Trophoblast cell (in vitro differentiated cells and primary cell): ENCODE data around the gene C1QTNF7.

Experiments
- DNase-seq, 2 donors: peaks; one replicate each; pipeline ENCODE4 v3.0.0-alpha.2; 2016
- H2AFZ ChIP-seq: 2 replicates; pipeline ENCODE4 v1.6.1; 2013; ENCODE audit warnings: low read length, moderate library complexity, mild to moderate bottlenecking; ENCODE audit not compliant: insufficient read depth, poor library complexity
- H2AK5ac ChIP-seq: 2 replicates; pipeline ENCODE4 v1.6.1; 2013; ENCODE audit warnings: mild to moderate bottlenecking, low read length
- H2BK120ac ChIP-seq: 2 replicates; pipeline ENCODE4 v1.6.1; 2013; ENCODE audit warnings: low read length, mild to moderate bottlenecking, moderate library complexity; ENCODE audit not compliant: insufficient read depth, poor library complexity
- H2BK12ac ChIP-seq: 2 replicates; pipeline ENCODE4 v1.6.1; 2013; ENCODE audit warnings: mild to moderate bottlenecking, low read length, moderate library complexity
- H2BK5ac ChIP-seq: 2 replicates; pipeline ENCODE4 v1.6.1; 2013; ENCODE audit warnings: low read length, low read depth, moderate library complexity, mild to moderate bottlenecking; ENCODE audit not compliant: poor library complexity
- H3K14ac ChIP-seq: 2 replicates; pipeline ENCODE4 v1.6.1; 2013; ENCODE audit warnings: mild to moderate bottlenecking, low read length
- H3K18ac ChIP-seq: 2 replicates; pipeline ENCODE4 v1.6.1; 2013; ENCODE audit warnings: mild to moderate bottlenecking, low read length
- H3K23ac ChIP-seq: 2 replicates; pipeline ENCODE4 v1.6.1; 2013; ENCODE audit warnings: low read length
- H3K27ac ChIP-seq: 2 replicates; pipeline ENCODE4 v1.5.1; 2013; ENCODE audit warnings: low read depth, mild to moderate bottlenecking, inconsistent platforms, low read length, moderate library complexity
- H3K27me3 ChIP-seq: 2 replicates; pipeline ENCODE4 v1.6.1; 2013; ENCODE audit warnings: inconsistent platforms, mild to moderate bottlenecking, low read length, moderate library complexity; ENCODE audit not compliant: insufficient read depth
- H3K36me3 ChIP-seq, 2 experiments: 1 replicate in 1 of 2; 2 replicates in 1 of 2; pipeline ENCODE4 v1.6.1; 2013; ENCODE audit warnings: low read length in 2 of 2, mild to moderate bottlenecking in 2 of 2, moderate library complexity in 1 of 2; ENCODE audit not compliant: insufficient read depth in 2 of 2, control insufficient read depth in 1 of 2
- H3K4ac ChIP-seq: 2 replicates; pipeline ENCODE4 v1.6.1; 2013; ENCODE audit warnings: low read depth, mild to moderate bottlenecking, low read length, moderate library complexity
- H3K4me1 ChIP-seq, 2 experiments: 1 replicate in 1 of 2; 2 replicates in 1 of 2; pipeline ENCODE4 v1.6.1; 2013; ENCODE audit warnings: low read length in 2 of 2, mild to moderate bottlenecking in 2 of 2, moderate library complexity in 1 of 2; ENCODE audit not compliant: insufficient read depth in 2 of 2, control insufficient read depth in 1 of 2
- H3K4me2 ChIP-seq: 2 replicates; pipeline ENCODE4 v1.6.1; 2013; ENCODE audit warnings: inconsistent platforms, mild to moderate bottlenecking, low read length, moderate library complexity
- H3K4me3 ChIP-seq: 2 replicates; pipeline ENCODE4 v1.5.1; 2013; ENCODE audit warnings: mild to moderate bottlenecking, low read depth, low read length, inconsistent platforms
- H3K79me1 ChIP-seq: one replicate; pipeline ENCODE4 v1.6.1; 2013; ENCODE audit warnings: low read length
- H3K79me2 ChIP-seq: 2 replicates; pipeline ENCODE4 v1.6.1; 2013; ENCODE audit warnings: low read length, mild to moderate bottlenecking; ENCODE audit not compliant: control insufficient read depth, insufficient read depth, poor library complexity
- H3K9ac ChIP-seq: 2 replicates; pipeline ENCODE4 v1.6.1; 2013; ENCODE audit warnings: mild to moderate bottlenecking, low read length
- H3K9me3 ChIP-seq: 2 replicates; pipeline ENCODE4 v1.6.1; 2013; ENCODE audit warnings: low read depth, mild to moderate bottlenecking, control low read depth, inconsistent platforms, low read length; ENCODE audit not compliant: insufficient read depth
- H4K12ac ChIP-seq: 2 replicates; pipeline ENCODE4 v1.6.1; 2013; ENCODE audit warnings: low read depth, mild to moderate bottlenecking, low read length, moderate library complexity
- H4K8ac ChIP-seq: 2 replicates; pipeline ENCODE4 v1.6.1; 2013; ENCODE audit warnings: low read depth, mild to moderate bottlenecking, low read length, moderate library complexity
- H4K91ac ChIP-seq: one replicate; pipeline ENCODE4 v1.6.1; 2013; ENCODE audit warnings: low read depth, mild to moderate bottlenecking, low read length, moderate library complexity
- WGBS: extraction: QIAGEN DNeasy Blood & Tissue Kit; methylation state at CpG from one replicate; pipeline ENCODE4 v1.1.7; 2013; ENCODE audit warnings: missing lambda C conversion rate; ENCODE audit not compliant: insufficient read length, insufficient coverage; ENCODE audit errors: extremely low coverage; 5-methylcytosine and 5-hydroxymethylcytosine counted together

Gene C1QTNF7

GRCh38 chr4:15425520-15425919, 2.3 kb upstream of the C1QTNF7 start:
- no peak overlapping the region for H3K27ac ChIP-seq
- H3K9ac ChIP-seq, result no peak overlapping the region
- no peak overlapping the region for H4K91ac ChIP-seq
- no peaks in the 10 kb centered on the region for H3K79me2 ChIP-seq
- no peaks in the 10 kb centered on the region for H3K27me3 ChIP-seq
- H3K4me2 ChIP-seq, result no peak overlapping the region
- H3K4me1 ChIP-seq, result peaks cover 0 to 2% of the 10 kb centered on the region in 2 experiments
- no peaks in the 10 kb centered on the region for H3K79me1 ChIP-seq
- H3K9me3 ChIP-seq, result no peaks in the 10 kb centered on the region
- no peak overlapping the region for H4K12ac ChIP-seq
- no peak overlapping the region for H3K23ac ChIP-seq
- H2BK120ac ChIP-seq, result no peak overlapping the region
- DNase-seq, result no peak
- no peak overlapping the region for H4K8ac ChIP-seq
- H3K18ac ChIP-seq, result no peak overlapping the region
- H2BK12ac ChIP-seq, result no peak overlapping the region
- H3K36me3 ChIP-seq, result no peaks in the 10 kb centered on the region
- H3K14ac ChIP-seq, result no peak overlapping the region
- H2AFZ ChIP-seq, result no peak overlapping the region
- no peak overlapping the region for H3K4me3 ChIP-seq
- WGBS, result no CpG with 5 or more reads among the region's 2 CpGs
- no peak overlapping the region for H3K4ac ChIP-seq
- H2AK5ac ChIP-seq, result no peak overlapping the region
- H2BK5ac ChIP-seq, result no peak overlapping the region

DNA sequence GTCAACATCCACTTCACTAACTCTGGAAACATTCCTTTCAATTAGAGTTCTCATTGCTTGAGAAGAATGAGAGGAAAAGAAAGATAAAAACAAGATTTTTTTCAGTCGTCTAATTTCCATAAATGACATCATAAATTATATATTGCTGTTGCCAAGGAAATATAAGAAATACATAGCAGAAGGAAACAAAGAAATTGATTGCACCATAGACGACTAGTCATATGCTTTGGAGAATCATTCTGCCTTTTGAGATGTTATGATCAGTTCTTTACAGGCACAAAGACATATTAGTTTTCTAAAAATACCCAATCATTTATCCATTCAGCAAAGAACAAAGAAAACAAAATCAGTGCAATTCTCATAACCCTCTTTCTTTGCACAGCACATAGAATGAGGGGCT, 672 bp upstream of the C1QTNF7 start:
- H3K4me1 ChIP-seq, result no peaks in the 10 kb centered on the region
- H3K9me3 ChIP-seq, result no peaks in the 10 kb centered on the region
- no peak overlapping the region for H3K4ac ChIP-seq
- no peak overlapping the region for H3K27ac ChIP-seq
- no peak overlapping the region for H2BK12ac ChIP-seq
- no peak overlapping the region for H3K4me3 ChIP-seq
- H3K9ac ChIP-seq, result no peak overlapping the region
- no peak overlapping the region for H3K14ac ChIP-seq
- DNase-seq, result no peak
- H2BK120ac ChIP-seq, result no peak overlapping the region
- no peak overlapping the region for H4K8ac ChIP-seq
- H4K91ac ChIP-seq, result no peak overlapping the region
- H3K18ac ChIP-seq, result no peak overlapping the region
- H3K79me1 ChIP-seq, result no peaks in the 10 kb centered on the region
- no peaks in the 10 kb centered on the region for H3K36me3 ChIP-seq
- H2AK5ac ChIP-seq, result no peak overlapping the region
- H3K4me2 ChIP-seq, result no peak overlapping the region
- H2AFZ ChIP-seq, result no peak overlapping the region
- no peaks in the 10 kb centered on the region for H3K79me2 ChIP-seq
- H4K12ac ChIP-seq, result no peak overlapping the region
- no CpG with 5 or more reads among the region's 2 CpGs for WGBS
- H2BK5ac ChIP-seq, result no peak overlapping the region
- no peak overlapping the region for H3K23ac ChIP-seq
- H3K27me3 ChIP-seq, result no peaks in the 10 kb centered on the region

DNA sequence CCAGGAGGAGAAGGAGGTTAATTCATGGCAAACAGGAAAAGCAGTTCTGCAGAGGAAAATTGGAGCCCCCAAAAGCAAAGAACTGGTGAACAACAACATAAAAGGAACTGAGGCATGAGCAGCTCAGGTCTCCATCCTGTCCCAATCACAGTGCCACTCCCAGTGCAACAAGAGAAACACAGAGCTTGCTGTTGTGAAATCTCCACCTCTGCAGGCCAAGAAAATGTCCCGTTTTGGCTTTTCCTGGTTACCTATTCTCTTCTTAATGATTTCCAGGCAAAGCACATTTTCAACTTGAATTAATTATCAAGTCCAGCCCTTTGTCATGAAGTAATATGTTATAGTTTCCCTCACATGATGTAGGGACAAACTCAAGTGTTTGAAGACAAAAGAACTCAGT, 778 bp downstream of the C1QTNF7 start:
- no peak overlapping the region for H3K18ac ChIP-seq
- H3K9me3 ChIP-seq, result no peaks in the 10 kb centered on the region
- WGBS, result no CpG with 5 or more reads among the region's 1 CpG
- no peak overlapping the region for H3K4me3 ChIP-seq
- no peaks in the 10 kb centered on the region for H3K79me1 ChIP-seq
- H2AK5ac ChIP-seq, result no peak overlapping the region
- no peak overlapping the region for H3K9ac ChIP-seq
- no peak overlapping the region for H3K4ac ChIP-seq
- DNase-seq, result no peak
- no peak overlapping the region for H4K91ac ChIP-seq
- H3K14ac ChIP-seq, result no peak overlapping the region
- H3K27me3 ChIP-seq, result no peaks in the 10 kb centered on the region
- H3K4me1 ChIP-seq, result no peaks in the 10 kb centered on the region
- no peaks in the 10 kb centered on the region for H3K79me2 ChIP-seq
- no peak overlapping the region for H2BK5ac ChIP-seq
- H3K27ac ChIP-seq, result no peak overlapping the region
- H3K4me2 ChIP-seq, result no peak overlapping the region
- H4K8ac ChIP-seq, result no peak overlapping the region
- no peak overlapping the region for H4K12ac ChIP-seq
- no peak overlapping the region for H3K23ac ChIP-seq
- no peaks in the 10 kb centered on the region for H3K36me3 ChIP-seq
- no peak overlapping the region for H2BK120ac ChIP-seq
- H2AFZ ChIP-seq, result no peak overlapping the region
- no peak overlapping the region for H2BK12ac ChIP-seq

DNA sequence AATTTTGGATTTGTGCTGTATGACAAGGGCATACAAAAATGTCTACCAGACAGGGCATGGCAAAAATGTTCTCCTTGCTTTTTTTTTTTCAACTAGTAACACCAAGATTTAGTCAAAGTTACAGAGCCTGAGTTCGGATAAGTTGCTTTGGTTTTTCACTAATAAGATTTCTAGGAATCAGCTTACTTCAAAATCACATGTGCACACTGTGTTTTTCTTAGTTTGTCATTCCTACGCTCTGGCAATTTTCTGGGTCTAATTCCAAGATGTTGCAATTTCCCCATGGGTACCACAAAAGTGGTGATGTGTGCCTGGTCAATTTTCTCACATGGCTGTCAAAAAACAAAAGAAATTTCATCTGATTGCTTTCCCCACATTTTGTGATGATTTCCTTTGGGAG, 6.3 kb downstream of the C1QTNF7 start:
- H3K4me3 ChIP-seq, result no peak overlapping the region
- H3K27ac ChIP-seq, result no peak overlapping the region
- no peak overlapping the region for H3K9ac ChIP-seq
- no peak for DNase-seq
- WGBS, result no CpG with 5 or more reads among the region's 2 CpGs
- no peak overlapping the region for H2BK12ac ChIP-seq
- H4K8ac ChIP-seq, result no peak overlapping the region
- no peak overlapping the region for H2BK120ac ChIP-seq
- no peak overlapping the region for H2AK5ac ChIP-seq
- no peaks in the 10 kb centered on the region for H3K4me1 ChIP-seq
- H3K23ac ChIP-seq, result no peak overlapping the region
- no peak overlapping the region for H4K12ac ChIP-seq
- H2AFZ ChIP-seq, result no peak overlapping the region
- H2BK5ac ChIP-seq, result no peak overlapping the region
- no peaks in the 10 kb centered on the region for H3K27me3 ChIP-seq
- H3K4me2 ChIP-seq, result no peak overlapping the region
- H3K79me2 ChIP-seq, result no peaks in the 10 kb centered on the region
- H3K4ac ChIP-seq, result no peak overlapping the region
- H3K79me1 ChIP-seq, result no peaks in the 10 kb centered on the region
- H3K36me3 ChIP-seq, result no peaks in the 10 kb centered on the region
- no peak overlapping the region for H3K14ac ChIP-seq
- no peak overlapping the region for H4K91ac ChIP-seq
- no peak overlapping the region for H3K18ac ChIP-seq
- no peaks in the 10 kb centered on the region for H3K9me3 ChIP-seq
